Esophagus mucosa (tissue), 1 donor: ENCODE data around the gene ATAD2B. TPM values are rescaled to one million over a fixed set of nuclear protein-coding genes. Genes with fewer than 3 reads are reported as not detected.

Source experiments
- ATAC-seq: fragments of 200-7000 bp; cut with Tn5 transposase; one replicate; pipeline ENCODE4 v1.9.1; 2020
- total RNA-seq: library from RNA; stranded (reverse); gene quantifications from one replicate; pipeline ENCODE4 v1.2.4, GENCODE V29; 2023
- donor health status: DM: yes; HTN: yes; CAD: no.

Gene ATAD2B
- total RNA-seq, 1 donor from 2014 or later, result 17.0 TPM

DNA sequence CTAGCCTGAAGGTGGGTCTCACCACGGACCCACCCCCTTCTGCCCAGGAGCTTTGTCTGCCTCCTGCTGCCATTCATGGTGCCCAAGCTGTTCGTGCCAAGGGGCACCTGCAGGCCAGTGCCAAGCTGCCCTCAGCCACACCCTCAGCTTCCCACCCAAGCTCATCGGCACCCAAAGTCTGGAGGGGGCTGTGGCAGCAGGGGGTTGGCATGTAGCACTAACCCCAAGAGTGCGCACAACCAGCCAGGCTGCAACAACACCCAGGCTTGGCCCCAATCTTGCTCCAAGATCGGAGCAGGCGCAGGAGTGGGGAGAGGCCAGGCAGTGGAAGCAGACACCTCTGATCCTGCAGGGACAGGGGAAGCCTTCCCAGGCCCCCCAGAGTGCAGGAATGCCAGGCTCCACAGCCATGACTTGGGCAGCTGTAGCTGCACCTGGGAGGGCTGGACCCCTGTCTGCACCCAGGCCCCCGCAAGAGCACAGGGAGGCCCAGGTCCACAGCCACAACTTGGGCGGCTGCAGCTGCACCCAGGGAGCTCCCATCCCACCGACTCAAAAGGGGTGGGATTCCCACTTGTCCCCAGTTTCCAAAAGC lies 89.9 kb downstream of the ATAD2B start:
- no peak for ATAC-seq

DNA sequence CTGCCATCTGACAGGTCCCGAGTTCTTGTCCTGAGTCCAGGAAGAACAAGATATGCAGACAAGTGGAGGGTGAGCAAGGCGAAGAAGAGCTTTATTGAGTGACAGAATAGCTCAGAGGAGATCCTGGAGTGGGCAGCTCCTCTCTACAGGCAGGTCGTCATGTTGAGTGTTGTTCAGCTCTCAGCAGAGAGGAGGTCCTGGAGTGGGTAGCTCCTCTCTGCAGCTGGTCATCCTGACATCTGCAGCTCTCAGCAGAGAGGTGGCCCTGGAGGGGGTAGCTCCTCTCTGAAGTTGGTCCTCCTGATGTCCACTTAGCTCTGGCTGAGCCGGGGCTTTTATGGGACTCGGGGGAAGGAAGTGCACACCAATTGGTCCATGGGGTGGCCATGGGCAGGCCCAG lies 90.4 kb downstream of the ATAD2B start:
- ATAC-seq, result no peak

DNA sequence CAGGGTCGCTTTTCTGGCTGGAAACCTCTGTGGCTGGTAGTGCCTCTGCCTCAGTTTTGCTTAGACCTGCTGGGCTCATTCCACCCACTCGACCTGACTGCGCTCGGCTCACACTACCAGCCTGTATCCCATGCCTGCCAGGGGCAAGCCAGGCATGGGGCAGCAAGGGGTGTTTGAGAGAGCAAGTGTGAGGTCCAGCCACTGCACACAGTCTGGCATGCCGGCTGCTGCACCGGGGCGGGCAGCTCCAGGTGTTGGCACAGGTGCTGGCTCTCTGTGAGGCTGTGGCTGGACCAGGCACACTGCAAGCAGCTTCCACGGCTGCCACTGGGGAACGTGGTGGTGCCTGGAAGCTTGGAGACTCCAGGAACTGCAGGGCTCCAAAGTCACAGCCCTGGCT lies 90.9 kb downstream of the ATAD2B start:
- ATAC-seq, result no peak

DNA sequence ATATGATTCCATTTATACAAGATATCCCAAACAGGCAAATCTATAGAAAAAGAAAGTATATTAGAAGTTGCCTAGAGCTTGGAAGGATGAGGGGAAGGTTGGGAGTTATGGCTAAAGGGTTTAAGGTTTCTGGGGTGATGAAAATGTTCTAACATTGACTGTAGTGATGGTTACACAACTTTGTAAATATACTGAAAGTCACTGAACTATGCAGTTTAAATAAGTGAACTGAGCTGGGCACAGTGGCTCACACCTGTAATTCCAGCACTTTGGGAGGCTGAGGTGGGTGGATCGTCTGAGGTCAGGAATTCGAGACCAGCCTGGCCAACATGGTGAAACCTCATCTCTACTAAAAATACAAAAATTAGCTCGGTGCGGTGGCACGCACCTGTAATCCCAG lies 91.5 kb downstream of the ATAD2B start:
- ATAC-seq, result no peak

GRCh38 chr2:23828986-23829385 lies 97.9 kb downstream of the ATAD2B start:
- ATAC-seq, result no peak

- ATAC-seq, result no peak
These were observed 98.5 kb downstream of the ATAD2B start for GRCh38 chr2:23828256-23828980.

DNA sequence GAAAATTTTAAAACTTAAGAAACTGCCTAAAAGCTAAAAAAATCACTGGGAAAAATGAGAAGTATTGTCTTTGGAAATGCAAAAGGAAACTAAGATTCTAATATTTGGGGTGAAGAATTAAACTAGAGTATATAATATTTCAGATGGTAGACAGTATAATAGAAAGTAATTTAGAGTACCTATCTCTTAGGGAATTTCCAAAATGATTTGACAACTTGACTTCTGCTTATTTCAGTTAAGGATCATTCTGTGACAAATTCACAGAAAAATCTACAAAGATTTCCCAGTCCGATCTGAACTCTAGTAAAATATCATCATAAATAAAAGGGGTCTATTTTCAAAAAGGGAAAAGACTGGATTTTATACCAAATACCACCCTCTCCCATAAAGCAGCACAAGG lies 99.6 kb downstream of the ATAD2B start:
- ATAC-seq, result no peak

DNA sequence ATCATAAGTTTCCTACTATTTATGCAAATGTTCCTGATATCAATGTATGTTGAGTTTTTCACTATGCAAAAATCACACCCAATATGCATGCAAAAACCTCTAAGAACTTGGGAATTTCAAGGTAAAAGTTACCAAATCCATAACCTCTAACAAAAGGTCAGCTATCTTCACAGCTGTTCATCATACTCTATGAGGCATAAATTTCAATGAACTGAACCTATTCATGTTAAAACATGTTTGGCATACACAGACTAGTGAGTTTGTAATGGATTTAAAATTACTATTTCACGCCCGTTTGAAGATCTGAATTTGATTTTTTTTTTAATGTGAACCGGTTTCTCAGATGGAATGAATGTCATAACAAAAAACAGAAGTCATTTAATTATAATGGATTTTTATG lies 100.2 kb downstream of the ATAD2B start:
- peak; percentile 78 for ATAC-seq

DNA sequence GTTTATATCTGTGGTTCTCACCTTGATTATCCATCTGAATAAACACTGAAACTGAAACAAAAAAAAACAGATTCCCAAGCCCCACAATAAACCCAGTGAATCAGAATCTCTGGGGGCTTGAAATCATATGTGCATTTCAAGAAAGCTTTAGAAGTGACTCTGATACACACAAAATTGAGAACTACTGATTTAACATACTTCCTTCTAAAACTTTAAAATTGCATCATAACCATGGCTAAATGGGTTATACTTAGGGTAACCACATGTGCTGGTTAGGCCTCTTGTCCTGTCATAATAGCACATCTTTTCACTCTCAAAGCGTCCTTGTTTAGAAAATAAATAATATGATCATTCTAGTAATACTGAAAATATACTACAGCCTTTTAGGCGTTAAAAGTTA lies 100.9 kb downstream of the ATAD2B start:
- ATAC-seq, result no peak

DNA sequence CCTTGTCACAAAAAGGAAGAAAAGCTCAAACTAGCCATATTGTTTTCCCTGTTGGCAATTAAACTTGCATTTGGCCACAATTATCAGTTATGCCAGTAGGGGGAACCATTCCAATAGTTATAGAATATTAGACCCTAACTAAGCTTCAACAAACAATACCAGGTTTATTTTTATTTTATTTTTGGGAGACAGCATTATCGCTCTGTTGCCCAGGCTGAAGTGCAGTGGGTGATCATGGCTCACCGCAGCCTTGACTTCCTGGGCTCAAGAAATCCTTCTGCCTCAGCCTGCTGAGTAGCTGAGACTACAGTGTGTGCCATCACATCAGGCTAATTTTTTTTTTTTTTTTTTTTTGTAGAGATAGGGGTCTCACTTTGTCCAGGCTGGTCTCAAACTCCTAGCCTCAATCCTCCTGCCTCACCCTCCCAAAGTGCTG lies 102.1 kb downstream of the ATAD2B start:
- ATAC-seq, result no peak

- ATAC-seq, result no peak
These were observed 103.1 kb downstream of the ATAD2B start for GRCh38 chr2:23823863-23824262.

DNA sequence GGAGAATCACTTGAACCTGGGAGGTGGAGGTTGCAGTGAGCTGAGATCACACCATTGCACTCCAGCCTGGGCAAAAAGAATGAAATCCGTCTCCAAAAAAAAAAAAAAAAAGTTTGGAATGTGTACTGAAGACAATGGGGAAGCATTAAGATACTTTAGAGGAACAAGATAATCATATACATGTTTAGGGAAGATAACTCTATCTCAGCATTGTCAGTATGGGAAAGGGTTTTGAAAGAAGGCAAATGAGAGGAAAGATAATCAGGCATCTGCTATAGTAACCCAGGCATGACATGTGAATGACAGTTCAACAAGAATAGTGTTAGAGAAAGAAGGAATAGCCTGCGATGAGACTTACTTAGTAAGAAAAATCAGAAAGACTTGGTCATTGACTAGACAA lies 112.0 kb downstream of the ATAD2B start:
- no peak for ATAC-seq

- ATAC-seq, result no peak
These were observed 113.5 kb downstream of the ATAD2B start for GRCh38 chr2:23813438-23813837.

GRCh38 chr2:23809150-23809549 lies 117.8 kb downstream of the ATAD2B start:
- ATAC-seq, result no peak

DNA sequence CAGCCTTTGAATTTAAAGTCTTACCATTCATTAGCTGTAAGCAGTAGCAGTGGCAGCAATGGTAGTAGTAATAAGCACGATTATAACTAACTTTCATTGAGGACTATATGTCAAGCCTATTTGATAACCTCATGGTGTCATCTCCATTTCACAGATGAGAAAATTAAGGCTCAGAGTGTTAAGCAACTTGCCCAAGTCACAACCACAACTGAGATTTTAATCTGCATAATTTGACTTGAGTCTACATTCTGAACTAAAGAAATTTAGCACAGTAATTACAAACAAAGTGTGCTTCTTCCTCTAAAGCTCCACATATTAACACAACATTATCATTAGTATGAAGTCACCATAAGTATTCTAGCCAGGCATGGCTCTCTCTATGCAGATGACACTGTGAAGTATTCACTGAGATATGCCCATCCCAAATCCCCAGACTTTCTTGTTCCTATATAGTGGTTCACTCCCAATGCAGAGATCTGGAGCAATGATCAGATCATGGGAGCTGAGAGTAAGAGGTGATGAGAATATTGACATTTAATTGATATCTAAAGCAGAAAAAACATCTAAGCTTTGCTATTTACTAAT lies 120.2 kb downstream of the ATAD2B start:
- peak; percentile 25 for ATAC-seq

GRCh38 chr2:23806201-23806600 lies 120.7 kb downstream of the ATAD2B start:
- ATAC-seq, result no peak

DNA sequence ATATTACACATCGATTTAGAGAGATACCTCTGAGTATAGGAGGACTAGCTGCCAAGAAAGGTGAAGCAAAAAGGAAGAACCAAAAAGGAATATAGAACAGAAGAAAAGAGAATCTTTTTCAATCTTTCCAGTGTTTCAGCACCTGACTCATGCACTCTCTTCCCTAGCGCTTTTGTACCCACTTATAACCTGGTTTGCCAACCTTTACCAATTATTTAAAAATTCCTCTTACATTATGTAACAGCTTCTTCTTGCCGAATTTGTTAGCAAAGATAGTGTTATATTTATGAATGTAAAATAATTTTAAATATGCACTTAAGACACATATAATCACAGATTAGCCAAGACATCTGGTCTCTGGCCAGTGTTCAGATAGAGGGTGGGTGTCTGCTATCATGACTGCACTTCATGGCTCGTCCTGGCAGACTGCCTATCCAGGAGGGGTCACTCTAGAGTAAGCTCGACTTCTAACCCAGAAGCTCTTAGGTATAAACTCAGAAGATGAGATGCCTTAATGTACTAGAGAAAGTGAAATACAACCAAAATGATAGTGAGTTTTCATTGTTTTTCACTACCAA lies 122.9 kb downstream of the ATAD2B start:
- no peak for ATAC-seq

DNA sequence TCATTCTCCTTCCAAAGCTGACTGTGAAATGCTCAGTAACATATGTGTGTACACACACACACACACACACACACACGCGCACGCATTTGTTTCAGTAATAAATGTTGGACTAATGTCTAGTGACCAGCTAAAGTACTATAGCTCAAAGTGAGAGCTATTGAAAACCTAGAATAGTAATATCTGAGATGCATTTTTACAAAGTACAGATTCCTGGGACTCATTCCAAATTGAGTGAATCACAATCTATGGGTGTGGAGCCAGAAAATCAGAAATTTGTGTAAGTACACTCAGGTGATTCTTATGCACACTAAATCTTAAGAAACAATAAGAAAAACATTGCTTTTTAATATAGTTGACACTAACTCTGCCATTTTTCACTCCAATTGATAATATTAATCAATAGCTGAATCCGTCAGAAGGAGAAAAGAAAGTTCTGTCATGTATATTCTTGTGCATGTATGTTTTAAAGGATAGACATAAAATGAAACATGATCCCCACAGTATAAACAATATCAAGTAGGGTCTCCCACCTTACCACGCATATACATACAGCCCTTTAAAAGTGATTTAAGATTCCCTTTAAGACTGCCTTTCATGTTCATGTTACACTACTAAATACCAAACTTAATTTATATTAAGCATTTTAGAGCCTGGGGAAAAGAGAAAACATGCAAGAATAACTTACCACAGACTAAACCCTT lies 123.5 kb downstream of the ATAD2B start:
- ATAC-seq, result peak; percentile 72

- ATAC-seq, result no peak
These were observed 125.5 kb downstream of the ATAD2B start for GRCh38 chr2:23801396-23801795.

DNA sequence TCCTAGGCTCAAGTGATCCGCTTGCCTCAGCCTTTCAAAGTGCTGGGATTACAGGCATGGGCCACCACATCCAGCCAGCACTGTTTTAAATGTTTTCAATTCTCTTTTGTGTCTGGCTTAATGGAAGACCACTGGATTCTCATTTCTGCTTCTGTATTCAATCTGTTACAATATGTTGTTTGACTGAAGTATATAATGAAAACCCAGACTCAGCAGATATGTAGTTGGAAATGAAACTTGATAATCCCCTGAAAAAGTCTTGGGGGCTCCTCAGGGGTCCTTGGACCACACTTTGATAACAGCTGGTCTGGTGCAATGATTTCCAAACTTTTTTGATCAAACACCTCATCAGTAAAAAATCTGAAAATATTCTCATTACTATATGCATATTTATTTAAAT lies 132.7 kb downstream of the ATAD2B start:
- no peak for ATAC-seq

- no peak for ATAC-seq
These were observed 133.4 kb downstream of the ATAD2B start for GRCh38 chr2:23793476-23793875.

GRCh38 chr2:23791030-23791429 lies 135.9 kb downstream of the ATAD2B start:
- no peak for ATAC-seq

DNA sequence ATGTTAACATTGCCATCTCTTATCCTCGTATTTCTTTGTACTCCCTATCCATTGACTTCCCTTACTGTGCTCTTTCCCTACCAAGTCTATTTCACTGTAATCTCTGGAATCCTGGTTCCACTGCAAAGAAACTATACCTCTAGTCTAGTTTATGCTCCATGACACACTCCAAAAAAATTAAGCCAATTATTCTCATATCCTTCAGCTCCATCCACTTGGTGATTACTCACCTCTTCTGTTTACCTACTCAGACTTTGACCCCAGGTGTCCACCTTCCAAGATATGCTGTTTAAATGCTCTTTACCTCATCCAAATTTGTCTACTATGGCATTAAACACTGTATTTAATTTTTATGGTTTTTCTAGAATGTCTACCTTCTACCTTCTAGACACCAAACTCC lies 137.9 kb downstream of the ATAD2B start:
- ATAC-seq, result no peak
